Measurements from ENCODE around the gene RALGPS1.

DNA sequence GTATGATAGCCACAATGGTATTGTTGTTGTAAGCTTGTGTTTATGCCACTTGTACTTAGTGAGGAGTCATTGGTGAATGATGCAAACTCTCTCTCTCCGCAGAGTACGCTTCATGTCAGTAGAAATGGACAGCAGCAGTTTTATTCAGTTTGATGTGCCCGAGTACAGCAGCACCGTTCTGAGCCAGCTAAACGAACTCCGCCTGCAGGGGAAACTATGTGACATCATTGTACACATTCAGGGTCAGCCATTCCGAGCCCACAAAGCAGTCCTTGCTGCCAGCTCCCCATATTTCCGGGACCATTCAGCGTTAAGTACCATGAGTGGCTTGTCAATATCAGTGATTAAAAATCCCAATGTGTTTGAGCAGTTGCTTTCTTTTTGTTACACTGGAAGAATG is 35.3 kb upstream of the RALGPS1 start:
- TF ChIP-seq EZH2phosphoT487 (IDR thresholded peaks at IDR 0.05; ENCODE audit: borderline replicate concordance, low read depth), result no peak
- no peak for TF ChIP-seq TAF1 (IDR thresholded peaks at IDR 0.05; ENCODE audit: borderline replicate concordance, low read depth, low read length)
- TF ChIP-seq, protein P1, sequence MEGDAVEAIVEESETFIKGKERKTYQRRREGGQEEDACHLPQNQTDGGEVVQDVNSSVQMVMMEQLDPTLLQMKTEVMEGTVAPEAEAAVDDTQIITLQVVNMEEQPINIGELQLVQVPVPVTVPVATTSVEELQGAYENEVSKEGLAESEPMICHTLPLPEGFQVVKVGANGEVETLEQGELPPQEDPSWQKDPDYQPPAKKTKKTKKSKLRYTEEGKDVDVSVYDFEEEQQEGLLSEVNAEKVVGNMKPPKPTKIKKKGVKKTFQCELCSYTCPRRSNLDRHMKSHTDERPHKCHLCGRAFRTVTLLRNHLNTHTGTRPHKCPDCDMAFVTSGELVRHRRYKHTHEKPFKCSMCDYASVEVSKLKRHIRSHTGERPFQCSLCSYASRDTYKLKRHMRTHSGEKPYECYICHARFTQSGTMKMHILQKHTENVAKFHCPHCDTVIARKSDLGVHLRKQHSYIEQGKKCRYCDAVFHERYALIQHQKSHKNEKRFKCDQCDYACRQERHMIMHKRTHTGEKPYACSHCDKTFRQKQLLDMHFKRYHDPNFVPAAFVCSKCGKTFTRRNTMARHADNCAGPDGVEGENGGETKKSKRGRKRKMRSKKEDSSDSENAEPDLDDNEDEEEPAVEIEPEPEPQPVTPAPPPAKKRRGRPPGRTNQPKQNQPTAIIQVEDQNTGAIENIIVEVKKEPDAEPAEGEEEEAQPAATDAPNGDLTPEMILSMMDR (IDR thresholded peaks at IDR 0.05), result no peak
- TF ChIP-seq, protein P2, sequence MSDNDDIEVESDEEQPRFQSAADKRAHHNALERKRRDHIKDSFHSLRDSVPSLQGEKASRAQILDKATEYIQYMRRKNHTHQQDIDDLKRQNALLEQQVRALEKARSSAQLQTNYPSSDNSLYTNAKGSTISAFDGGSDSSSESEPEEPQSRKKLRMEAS (IDR thresholded peaks at IDR 0.05; ENCODE audit: low read depth), result no peak
